ENCODE results near the gene YIF1B.
"Not testable (repeated sequence)": the region's sequence is repeated elsewhere in the genome, so short reads cannot be mapped to it uniquely, and the experiment has no call there.

The YIF1B gene

DNA sequence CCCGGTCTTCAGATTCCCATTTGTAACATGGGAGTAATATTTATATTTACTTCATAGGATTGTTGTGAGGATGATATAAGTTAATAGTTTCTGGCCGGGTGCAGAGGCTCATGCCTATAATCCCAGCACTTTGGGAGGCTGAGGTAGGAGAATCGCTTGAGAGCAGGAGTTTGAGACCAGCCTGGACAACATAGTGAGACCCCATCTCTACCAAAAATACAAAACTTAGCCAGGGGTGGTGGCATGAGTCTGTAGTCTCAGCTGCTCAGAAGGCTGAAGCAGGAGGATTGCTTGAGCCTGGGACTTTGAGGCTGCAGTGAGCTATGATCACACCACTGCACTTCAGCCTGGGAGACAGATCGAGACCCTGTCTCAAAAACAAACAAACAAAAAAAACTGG, 31.1 kb upstream of the YIF1B start:
- Mint-ChIP-seq H3K4me1 (ENCODE audit: low read depth) (no peaks in the 10 kb centered on the region), H3K27me3 (no peaks in the 10 kb centered on the region), H3K4me3 (no peak overlapping the region), H3K27ac (no peak overlapping the region), H3K9me3 (ENCODE audit: low read depth) (no peaks in the 10 kb centered on the region), H3K36me3 (no peaks in the 10 kb centered on the region)

GRCh38 chr19:38340927-38341326, 25.2 kb upstream of the YIF1B start:
- Mint-ChIP-seq H3K4me3 (no peak overlapping the region), H3K27ac (no peak overlapping the region), H3K4me1 (ENCODE audit: low read depth) (peaks cover 10% of the 10 kb centered on the region), H3K36me3 (no peaks in the 10 kb centered on the region), H3K27me3 (no peaks in the 10 kb centered on the region), H3K9me3 (ENCODE audit: low read depth) (no peaks in the 10 kb centered on the region)

DNA sequence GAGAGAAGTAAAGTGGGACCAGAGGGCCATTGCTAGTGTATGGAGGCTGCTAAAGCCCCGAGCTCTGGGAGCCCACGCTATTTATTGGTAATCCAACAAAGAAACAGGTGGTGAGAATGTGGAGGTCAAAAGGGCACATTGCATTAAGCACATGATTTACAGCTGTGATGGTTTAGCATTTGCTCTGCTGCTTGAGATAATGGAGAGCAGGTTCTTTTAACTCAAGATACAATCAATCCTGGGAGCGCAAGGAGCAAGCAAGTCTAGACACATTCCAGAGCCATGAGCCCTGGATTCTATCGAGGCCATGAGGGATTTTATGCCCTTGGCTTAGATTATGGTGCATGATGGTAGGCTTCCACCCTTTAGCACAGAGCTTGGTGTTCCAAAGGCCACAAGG, 23.3 kb upstream of the YIF1B start:
- not testable (repeated sequence) for H3K27me3 Mint-ChIP-seq; H3K4me3 Mint-ChIP-seq; H3K9me3 Mint-ChIP-seq (ENCODE audit: low read depth); H3K4me1 Mint-ChIP-seq (ENCODE audit: low read depth); H3K36me3 Mint-ChIP-seq; H3K27ac Mint-ChIP-seq

DNA sequence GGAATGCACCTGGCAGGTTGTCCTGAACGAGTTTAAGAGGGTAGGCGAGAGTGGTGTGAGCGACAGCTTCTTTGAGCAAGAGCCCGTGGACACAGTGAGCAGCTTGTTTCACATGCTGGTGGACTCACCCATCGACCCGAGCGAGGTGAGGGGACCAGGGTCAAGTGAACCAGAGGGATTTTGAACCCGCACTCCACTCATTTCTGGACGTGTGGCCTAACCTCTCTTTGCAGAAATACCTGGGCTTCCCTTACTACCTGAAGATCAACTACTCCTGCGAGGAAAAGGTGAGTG, 21.6 kb upstream of the YIF1B start:
- peaks cover 10% of the 10 kb centered on the region for H3K4me1 Mint-ChIP-seq (ENCODE audit: low read depth)
- H3K4me3 Mint-ChIP-seq: peak overlapping the region; percentile 95
- H3K9me3 Mint-ChIP-seq (ENCODE audit: low read depth): no peaks in the 10 kb centered on the region
- peak overlapping the region; percentile 94 for H3K27ac Mint-ChIP-seq
- H3K36me3 Mint-ChIP-seq: no peaks in the 10 kb centered on the region
- H3K27me3 Mint-ChIP-seq: no peaks in the 10 kb centered on the region

GRCh38 chr19:38336638-38337359, 21.1 kb upstream of the YIF1B start:
- peak overlapping the region; percentile 94 for H3K27ac Mint-ChIP-seq
- H3K36me3 Mint-ChIP-seq: no peaks in the 10 kb centered on the region
- H3K4me3 Mint-ChIP-seq: peak overlapping the region; percentile 95
- H3K27me3 Mint-ChIP-seq: no peaks in the 10 kb centered on the region
- no peaks in the 10 kb centered on the region for H3K9me3 Mint-ChIP-seq (ENCODE audit: low read depth)
- peaks cover 10% of the 10 kb centered on the region for H3K4me1 Mint-ChIP-seq (ENCODE audit: low read depth)

DNA sequence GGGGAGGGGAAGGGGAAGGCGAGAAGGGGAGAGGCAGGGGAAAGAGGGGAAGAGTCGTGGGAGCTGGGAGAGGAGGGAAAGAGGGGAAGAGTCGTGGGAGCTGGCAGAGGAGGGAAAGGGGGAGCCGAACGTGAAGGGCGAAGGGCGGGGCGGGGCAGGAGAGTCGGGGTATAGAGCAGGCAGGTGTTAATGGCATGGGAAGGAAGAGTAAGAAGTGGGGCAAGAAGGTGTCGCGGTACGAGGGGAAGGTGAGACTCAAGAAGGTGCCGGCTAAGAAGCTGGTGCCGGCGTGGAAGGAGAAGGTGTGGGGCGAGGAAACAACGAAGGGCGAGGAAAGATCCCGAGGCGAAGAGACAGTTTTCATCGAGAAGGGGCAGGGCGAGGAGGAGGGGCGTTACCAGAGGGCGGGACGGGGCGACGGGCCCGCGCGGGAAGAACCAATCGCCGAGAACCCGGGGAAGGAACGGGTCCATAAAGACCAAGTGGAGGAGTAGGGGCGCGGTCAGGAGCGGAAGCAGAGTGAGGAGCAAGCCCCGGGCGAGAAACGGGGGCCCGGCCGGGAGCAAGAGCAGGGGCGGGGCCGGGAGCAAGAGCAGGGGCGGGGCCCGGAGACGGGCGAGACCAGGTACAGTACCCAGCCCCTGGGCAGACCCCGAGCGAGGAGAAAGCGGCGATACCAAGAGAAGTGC, 20.3 kb upstream of the YIF1B start:
- Mint-ChIP-seq H3K4me1 (ENCODE audit: low read depth) (peaks cover 10% of the 10 kb centered on the region), H3K36me3 (no peaks in the 10 kb centered on the region), H3K27ac (peak overlapping the region; percentile 94), H3K27me3 (no peaks in the 10 kb centered on the region), H3K4me3 (peak overlapping the region; percentile 95), H3K9me3 (ENCODE audit: low read depth) (no peaks in the 10 kb centered on the region)

GRCh38 chr19:38333245-38333644, 17.5 kb upstream of the YIF1B start:
- Mint-ChIP-seq H3K4me3 (no peak overlapping the region), H3K36me3 (no peaks in the 10 kb centered on the region), H3K27me3 (no peaks in the 10 kb centered on the region), H3K27ac (no peak overlapping the region), H3K9me3 (ENCODE audit: low read depth) (no peaks in the 10 kb centered on the region), H3K4me1 (ENCODE audit: low read depth) (peaks cover 7% of the 10 kb centered on the region)

GRCh38 chr19:38331728-38332127, 16.0 kb upstream of the YIF1B start:
- H3K9me3 Mint-ChIP-seq (ENCODE audit: low read depth): no peaks in the 10 kb centered on the region
- no peak overlapping the region for H3K27ac Mint-ChIP-seq
- H3K36me3 Mint-ChIP-seq: no peaks in the 10 kb centered on the region
- H3K4me3 Mint-ChIP-seq: no peak overlapping the region
- no peaks in the 10 kb centered on the region for H3K27me3 Mint-ChIP-seq
- H3K4me1 Mint-ChIP-seq (ENCODE audit: low read depth): peaks cover under 1% of the 10 kb centered on the region

GRCh38 chr19:38329651-38330050, 13.9 kb upstream of the YIF1B start:
- no peaks in the 10 kb centered on the region for H3K27me3 Mint-ChIP-seq
- no peaks in the 10 kb centered on the region for H3K9me3 Mint-ChIP-seq (ENCODE audit: low read depth)
- no peaks in the 10 kb centered on the region for H3K4me1 Mint-ChIP-seq (ENCODE audit: low read depth)
- no peak overlapping the region for H3K27ac Mint-ChIP-seq
- H3K36me3 Mint-ChIP-seq: peaks cover 2% of the 10 kb centered on the region
- H3K4me3 Mint-ChIP-seq: no peak overlapping the region

- no peaks in the 10 kb centered on the region for H3K27me3 Mint-ChIP-seq
- no peak overlapping the region for H3K27ac Mint-ChIP-seq
- no peaks in the 10 kb centered on the region for H3K9me3 Mint-ChIP-seq (ENCODE audit: low read depth)
- no peak overlapping the region for H3K4me3 Mint-ChIP-seq
- H3K4me1 Mint-ChIP-seq (ENCODE audit: low read depth): peaks cover 7% of the 10 kb centered on the region
- H3K36me3 Mint-ChIP-seq: peaks cover 4% of the 10 kb centered on the region
Measured at GRCh38 chr19:38326591-38326990, 10.8 kb upstream of the YIF1B start.

DNA sequence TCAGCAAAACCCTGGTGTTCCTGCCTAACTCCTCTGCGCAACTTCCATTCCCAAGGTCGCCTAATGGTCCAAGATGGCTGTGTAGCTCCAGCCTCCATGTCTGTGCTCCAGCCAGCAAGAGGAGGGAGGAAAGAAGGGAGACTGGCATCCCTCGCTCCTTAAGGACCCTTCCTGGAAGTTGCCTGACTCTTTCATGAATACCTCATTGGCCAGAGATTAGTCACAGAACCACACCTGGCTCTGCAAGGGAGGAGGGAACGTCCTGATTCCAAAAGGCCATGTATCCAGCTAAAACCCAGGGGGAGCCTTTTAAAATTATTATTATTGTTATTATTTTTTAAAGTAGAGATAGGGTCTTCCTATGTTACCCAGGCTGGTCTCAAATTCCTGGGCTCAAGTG, 8.7 kb upstream of the YIF1B start:
- H3K9me3 Mint-ChIP-seq (ENCODE audit: low read depth): no peaks in the 10 kb centered on the region
- H3K27me3 Mint-ChIP-seq: no peaks in the 10 kb centered on the region
- peaks cover 4% of the 10 kb centered on the region for H3K36me3 Mint-ChIP-seq
- H3K27ac Mint-ChIP-seq: no peak overlapping the region
- no peak overlapping the region for H3K4me3 Mint-ChIP-seq
- H3K4me1 Mint-ChIP-seq (ENCODE audit: low read depth): peaks cover 18% of the 10 kb centered on the region

DNA sequence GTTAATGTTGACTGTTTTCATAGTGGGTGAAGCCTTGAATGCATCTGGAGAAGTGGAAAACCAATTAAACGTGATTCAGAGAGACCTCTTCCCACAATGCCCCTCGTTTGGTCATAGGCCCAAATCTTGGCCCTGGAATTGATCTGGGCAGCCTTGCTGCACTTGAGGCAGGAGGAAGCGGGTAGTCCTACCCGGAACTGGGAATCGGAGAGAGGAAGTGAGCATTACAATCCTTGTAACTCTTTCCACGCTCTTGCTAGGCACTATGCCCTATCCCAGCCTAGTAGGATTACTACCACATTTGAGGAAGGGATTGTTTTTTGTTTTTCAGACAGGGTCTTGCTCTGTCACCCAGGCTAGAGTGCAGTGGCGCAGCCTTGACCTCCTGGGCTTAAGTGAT, 7.5 kb upstream of the YIF1B start:
- peaks cover 4% of the 10 kb centered on the region for H3K36me3 Mint-ChIP-seq
- peaks cover 25% of the 10 kb centered on the region for H3K4me1 Mint-ChIP-seq (ENCODE audit: low read depth)
- H3K27me3 Mint-ChIP-seq: no peaks in the 10 kb centered on the region
- H3K4me3 Mint-ChIP-seq: no peak overlapping the region
- no peak overlapping the region for H3K27ac Mint-ChIP-seq
- H3K9me3 Mint-ChIP-seq (ENCODE audit: low read depth): no peaks in the 10 kb centered on the region

- H3K36me3 Mint-ChIP-seq: peaks cover 4% of the 10 kb centered on the region
- H3K4me1 Mint-ChIP-seq (ENCODE audit: low read depth): peaks cover 33% of the 10 kb centered on the region
- H3K4me3 Mint-ChIP-seq: peak overlapping the region; percentile 87
Measured at GRCh38 chr19:38321646-38322196, 6.0 kb upstream of the YIF1B start.

GRCh38 chr19:38320969-38321339, 5.2 kb upstream of the YIF1B start:
- peaks cover 3% of the 10 kb centered on the region for H3K36me3 Mint-ChIP-seq
- no peak overlapping the region for H3K27ac Mint-ChIP-seq
- peaks cover 37% of the 10 kb centered on the region for H3K4me1 Mint-ChIP-seq (ENCODE audit: low read depth)
- H3K27me3 Mint-ChIP-seq: no peaks in the 10 kb centered on the region
- H3K4me3 Mint-ChIP-seq: peak overlapping the region; percentile 87
- no peaks in the 10 kb centered on the region for H3K9me3 Mint-ChIP-seq (ENCODE audit: low read depth)

More at GRCh38 chr19:38321646-38322196, 6.0 kb upstream of the YIF1B start:
- Mint-ChIP-seq H3K27ac (peak overlapping the region; percentile 76), H3K9me3 (ENCODE audit: low read depth) (no peaks in the 10 kb centered on the region), H3K27me3 (no peaks in the 10 kb centered on the region)

GRCh38 chr19:38319421-38320258, 3.9 kb upstream of the YIF1B start, which contains the start of gene KCNK6:
Gene KCNK6, plus strand, starts transcription at chr19:38319845. Its CDS starts 106 bp downstream, at chr19:38319951.
- H3K4me1 Mint-ChIP-seq (ENCODE audit: low read depth): peaks cover 39% of the 10 kb centered on the region
- no peaks in the 10 kb centered on the region for H3K27me3 Mint-ChIP-seq
- H3K4me3 Mint-ChIP-seq: peak within 1 kb of the TSS; percentile 87
- H3K27ac Mint-ChIP-seq: peak within 1 kb of the TSS; percentile 54
- H3K36me3 Mint-ChIP-seq: peaks cover 2% of the 10 kb centered on the region
- no peaks in the 10 kb centered on the region for H3K9me3 Mint-ChIP-seq (ENCODE audit: low read depth)

Measured in activated naive CD8-positive, alpha-beta T cell (primary cell).